GM12891 (cell line): ENCODE measurements around the gene TNFSF13B.
"Not testable (repeated sequence)": the region's sequence is repeated elsewhere in the genome, so short reads cannot be mapped to it uniquely, and the experiment has no call there.

Source experiments
- DNase-seq: peaks from one replicate; pipeline ENCODE4 v3.0.0; 2011; ENCODE audit warnings: low spot score; ENCODE audit not compliant: insufficient read length
- FAIRE-seq: peaks from 2 replicates; lab custom pipeline; 2011; peaks lifted over from hg19 to GRCh38; lab: Jason Lieb, UNC
- PAX5 ChIP-seq: IDR thresholded peaks from 2 replicates; pipeline ENCODE4 v1.6.1; 2011; ENCODE audit warnings: low read length, moderate library complexity, mild to moderate bottlenecking; ENCODE audit not compliant: insufficient read depth, severe bottlenecking
- POLR2A ChIP-seq: IDR thresholded peaks from 2 replicates; pipeline ENCODE4 v1.6.1; 2011; ENCODE audit warnings: low read depth, low read length, control low read depth
- POLR2AphosphoS5 ChIP-seq: IDR thresholded peaks from 2 replicates; pipeline ENCODE4 v1.6.1; 2011; ENCODE audit warnings: low read depth, low read length, control low read depth
- POU2F2 ChIP-seq: IDR thresholded peaks from 2 replicates; pipeline ENCODE4 v1.6.1; 2011; ENCODE audit warnings: low read depth, mild to moderate bottlenecking, control low read depth, low read length, moderate library complexity
- SPI1 ChIP-seq: IDR thresholded peaks from 2 replicates; pipeline ENCODE4 v1.6.1; 2011; ENCODE audit warnings: low read depth, low read length, control low read depth
- TAF1 ChIP-seq: IDR thresholded peaks from 2 replicates; pipeline ENCODE4 v1.6.1; 2011; ENCODE audit warnings: low read depth, low read length, control low read depth

The TNFSF13B gene

GRCh38 chr13:108263621-108264355 is 5.7 kb upstream of the TNFSF13B start:
- TF ChIP-seq POLR2AphosphoS5: no peak
- no peak for TF ChIP-seq POLR2A
- no peak for TF ChIP-seq POU2F2
- no peak for TF ChIP-seq PAX5
- TF ChIP-seq TAF1: no peak
- TF ChIP-seq SPI1: no peak
- DNase-seq (no peak), FAIRE-seq (no peak)

- DNase-seq (no peak), FAIRE-seq (peak; percentile 77)
- TF ChIP-seq POU2F2 (no peak), PAX5 (no peak), SPI1 (no peak), POLR2A (no peak), TAF1 (no peak)
These were observed 3.1 kb upstream of the TNFSF13B start for GRCh38 chr13:108266321-108266990.

- FAIRE-seq: no peak
- no peak for DNase-seq
- TF ChIP-seq TAF1 (no peak), SPI1 (peak; percentile 62)
These were observed 2.2 kb upstream of the TNFSF13B start for GRCh38 chr13:108267347-108267746.

GRCh38 chr13:108267855-108268254 is 1.7 kb upstream of the TNFSF13B start:
- DNase-seq, FAIRE-seq: not testable (repeated sequence)

DNA sequence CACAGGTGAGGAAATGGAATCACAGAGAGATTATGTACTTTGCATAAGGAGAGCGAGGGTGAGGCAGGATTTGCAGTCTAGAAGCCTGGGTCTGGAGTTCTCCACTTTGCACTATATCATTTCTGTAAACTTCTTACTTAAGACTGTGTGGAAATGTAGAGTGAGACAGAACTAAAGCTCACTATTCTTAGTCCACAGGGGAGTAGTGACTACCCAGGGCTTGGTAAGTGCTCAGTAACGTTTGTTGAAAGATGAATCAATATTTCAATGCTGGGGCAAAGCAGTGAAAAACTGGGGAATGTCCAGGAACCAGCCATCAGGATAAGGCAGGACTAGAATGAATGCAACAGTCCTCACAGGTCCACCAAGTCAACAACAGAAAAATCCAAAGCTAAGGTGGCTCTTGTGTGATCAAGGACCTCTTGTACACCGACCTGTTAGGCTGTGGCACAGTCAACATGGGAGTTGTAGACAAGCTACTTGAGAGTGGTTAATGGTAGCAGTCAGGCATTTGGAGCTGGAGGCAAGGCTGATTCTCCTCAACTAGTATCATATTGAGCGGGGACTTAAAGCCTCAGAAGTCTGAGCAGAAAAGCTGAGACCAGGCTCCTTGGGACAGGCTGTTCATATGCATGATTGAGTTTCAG is 929 bp upstream of the TNFSF13B start:
- DNase-seq (no peak), FAIRE-seq (peak; percentile 86)

DNA sequence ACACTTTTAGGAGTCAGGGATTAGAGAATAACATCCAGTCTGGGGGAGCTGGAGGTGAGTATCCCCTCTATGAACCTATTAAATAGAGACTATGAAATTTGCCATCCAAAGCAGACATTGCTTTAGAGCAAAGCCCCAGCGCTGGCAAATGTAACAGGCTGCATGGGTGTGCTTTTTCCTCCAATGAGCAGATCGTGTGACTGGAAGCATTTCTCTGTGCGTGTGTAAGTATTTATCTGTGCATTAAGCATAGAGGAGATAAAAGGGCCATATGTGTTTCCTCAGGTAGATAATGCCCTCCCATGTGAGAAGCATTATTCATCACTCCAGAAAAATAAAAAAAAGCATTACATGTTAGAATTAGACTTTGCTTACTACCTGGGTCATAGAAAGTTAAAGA is 924 bp downstream of the TNFSF13B start:
- TF ChIP-seq POLR2A: no peak
- TF ChIP-seq SPI1: no peak
- no peak for TF ChIP-seq TAF1
- TF ChIP-seq POU2F2: no peak
- no peak for TF ChIP-seq POLR2AphosphoS5
- no peak for TF ChIP-seq PAX5
- FAIRE-seq: peak; percentile 88
- DNase-seq: no peak

More for the DNA sequence above, 929 bp upstream of the TNFSF13B start:
- no peak for TF ChIP-seq TAF1

- no peak for TF ChIP-seq PAX5
- FAIRE-seq (no peak), DNase-seq (no peak)
These were observed 2.8 kb downstream of the TNFSF13B start for GRCh38 chr13:108272333-108272732.

GRCh38 chr13:108273429-108274118 is 4.1 kb downstream of the TNFSF13B start:
- FAIRE-seq: peak; percentile 81
- no peak for DNase-seq
- TF ChIP-seq POU2F2 (no peak), SPI1 (no peak), PAX5 (no peak), POLR2A (no peak), TAF1 (no peak), POLR2AphosphoS5 (no peak)

DNA sequence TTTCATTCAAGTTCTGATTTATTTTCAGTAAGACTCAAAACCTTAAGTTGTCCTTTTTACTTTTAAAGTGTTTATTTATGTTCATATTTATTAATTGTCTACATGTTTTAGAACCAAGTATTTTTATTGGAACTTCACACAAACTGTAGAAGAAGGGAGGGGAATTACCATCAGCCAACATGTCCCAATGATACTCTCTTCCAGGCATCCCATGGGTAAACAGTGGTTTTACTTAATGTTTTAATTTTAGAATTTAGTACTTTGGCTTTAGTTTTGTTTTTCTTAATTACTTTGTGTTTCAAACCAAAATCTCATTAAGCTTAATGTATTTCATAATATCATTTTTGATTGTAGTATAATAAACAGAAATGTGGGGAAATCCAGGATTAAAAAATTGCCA is 5.2 kb downstream of the TNFSF13B start:
- no peak for TF ChIP-seq POLR2A
- no peak for TF ChIP-seq PAX5
- TF ChIP-seq TAF1: no peak
- TF ChIP-seq SPI1: no peak
- no peak for TF ChIP-seq POU2F2
- no peak for TF ChIP-seq POLR2AphosphoS5
- FAIRE-seq (no peak), DNase-seq (no peak)

- no peak for TF ChIP-seq POLR2AphosphoS5
- no peak for TF ChIP-seq TAF1
- no peak for TF ChIP-seq POU2F2
- no peak for TF ChIP-seq SPI1
- no peak for TF ChIP-seq POLR2A
- no peak for TF ChIP-seq PAX5
- no peak for FAIRE-seq
- DNase-seq: no peak
These were observed 6.5 kb downstream of the TNFSF13B start for GRCh38 chr13:108276060-108276459.
